Measurements from ENCODE around the gene ZNF480. TPM values are rescaled to one million over a fixed set of nuclear protein-coding genes. Genes with fewer than 3 reads are reported as not detected.
"Not testable (repeated sequence)": the region's sequence is repeated elsewhere in the genome, so short reads cannot be mapped to it uniquely, and the experiment has no call there.

ZNF480 gene
- 14.6 TPM for polyA plus RNA-seq (2013, experiment 1 of 2)
- 14.4 TPM for polyA plus RNA-seq (2013, experiment 2 of 2)

DNA sequence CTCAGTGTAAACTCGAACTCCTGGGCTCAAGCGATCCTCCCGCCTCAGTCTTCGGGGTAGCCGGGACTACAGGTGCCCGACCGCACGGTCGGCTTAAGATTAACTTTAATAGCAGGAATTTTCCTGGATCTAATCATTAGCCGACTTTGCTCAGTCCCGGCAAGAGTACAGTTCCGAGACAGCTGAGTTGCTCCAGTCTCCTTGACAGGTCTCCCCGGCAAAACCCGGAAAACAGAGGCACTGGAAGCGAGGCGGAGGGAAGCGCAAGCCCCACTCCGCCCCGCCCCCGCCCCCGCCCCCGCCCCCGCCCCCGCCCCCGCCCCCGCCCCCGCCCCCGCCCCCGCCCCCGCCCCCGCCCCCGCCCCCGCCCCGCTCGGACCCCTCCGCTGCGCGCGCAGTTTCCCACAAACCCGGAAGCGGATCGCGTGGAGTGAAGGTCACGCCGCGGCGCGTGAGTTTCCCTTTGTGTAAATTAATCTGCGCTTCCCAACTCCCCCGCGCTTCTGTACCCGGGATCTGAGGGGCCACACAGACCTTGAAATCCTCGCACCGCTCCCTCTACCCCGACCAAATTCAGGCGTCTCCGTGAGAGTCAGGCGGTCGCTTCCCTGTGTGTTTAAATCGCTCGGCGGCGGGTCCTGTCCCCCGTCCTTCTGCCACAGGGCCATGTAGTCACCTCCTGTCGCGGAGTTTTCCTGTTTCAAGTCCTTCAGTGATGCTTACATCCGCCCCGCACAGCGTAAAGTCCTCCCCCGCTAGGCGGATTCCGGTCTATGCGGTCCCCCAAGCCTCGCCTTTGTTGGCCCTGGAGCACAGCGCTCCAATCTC lies at the start of gene ZNF480:
Gene ZNF480, plus strand, starts transcription at position 397 of the 828 bp plus-strand sequence. CDS start 3,244 bp downstream, outside the sequence.
- Histone ChIP-seq H3K4me3 (ENCODE audit: low read length) (peak within 1 kb of the TSS; percentile 50), H4K5ac (ENCODE audit: low read length) (no peak within 1 kb of the TSS), H4K8ac (ENCODE audit: low read depth, low read length) (no peak within 1 kb of the TSS), H3K23ac (ENCODE audit: low read length) (peak within 1 kb of the TSS; percentile 66), H3K18ac (ENCODE audit: low read length) (peak within 1 kb of the TSS; percentile 30), H3K9ac (ENCODE audit: low read length) (peak within 1 kb of the TSS; percentile 86), H3K4ac (ENCODE audit: low read depth, low read length) (no peak within 1 kb of the TSS), H3K79me2 (ENCODE audit: control insufficient read depth, insufficient read depth, low read length) (peaks cover 3% of the 10 kb centered on the region), H3K27ac (ENCODE audit: low read depth, low read length) (no peak within 1 kb of the TSS), H3K27me3 (ENCODE audit: insufficient read depth, low read length, poor library complexity) (no peaks in the 10 kb centered on the region), H2BK5ac (ENCODE audit: low read length) (no peak within 1 kb of the TSS), H2BK15ac (replicated peaks; ENCODE audit: low read depth) (no peak within 1 kb of the TSS), H3K4me1 (ENCODE audit: control insufficient read depth, low read depth, low read length) (peaks cover 3% of the 10 kb centered on the region), H3K56ac (ENCODE audit: low read length) (peak within 1 kb of the TSS; percentile 69), H3K79me1 (ENCODE audit: low read length) (peaks cover 5% of the 10 kb centered on the region), H2AK5ac (ENCODE audit: low read length) (no peak within 1 kb of the TSS), H3K4me2 (ENCODE audit: low read length) (peak within 1 kb of the TSS; percentile 89), H2BK120ac (ENCODE audit: low read depth, low read length) (no peak within 1 kb of the TSS), H3K36me3 (ENCODE audit: control insufficient read depth, insufficient read depth, low read length) (peaks cover 13% of the 10 kb centered on the region)
- WGBS (ENCODE audit: extremely low coverage, insufficient coverage, low lambda C conversion rate): no CpG with 5 or more reads among the region's 75 CpGs
- peak; percentile 82 for DNase-seq

DNA sequence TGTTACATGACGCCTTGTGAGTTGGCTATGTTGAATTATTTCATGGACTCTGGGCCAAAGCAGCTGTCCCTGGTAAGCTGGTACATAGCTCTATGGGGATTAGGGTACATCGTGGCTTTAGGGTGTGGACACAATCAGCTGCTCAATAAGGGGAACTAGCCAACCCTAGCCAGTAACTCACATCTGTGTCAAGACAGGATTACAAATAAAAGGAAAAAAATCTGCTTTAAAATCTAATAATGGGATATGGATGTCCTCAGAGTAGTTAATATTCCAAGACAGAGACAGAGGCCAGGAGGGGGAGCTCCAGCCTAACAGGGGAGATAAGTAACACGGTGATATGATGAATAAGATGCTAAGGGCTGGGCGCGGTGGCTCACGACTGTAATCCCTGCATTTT lies 48.7 kb upstream of the ZNF480 start:
- DNase-seq: peak; percentile 78
- H3K27me3 ChIP-seq (ENCODE audit: insufficient read depth, low read length, poor library complexity): no peaks in the 10 kb centered on the region

DNA sequence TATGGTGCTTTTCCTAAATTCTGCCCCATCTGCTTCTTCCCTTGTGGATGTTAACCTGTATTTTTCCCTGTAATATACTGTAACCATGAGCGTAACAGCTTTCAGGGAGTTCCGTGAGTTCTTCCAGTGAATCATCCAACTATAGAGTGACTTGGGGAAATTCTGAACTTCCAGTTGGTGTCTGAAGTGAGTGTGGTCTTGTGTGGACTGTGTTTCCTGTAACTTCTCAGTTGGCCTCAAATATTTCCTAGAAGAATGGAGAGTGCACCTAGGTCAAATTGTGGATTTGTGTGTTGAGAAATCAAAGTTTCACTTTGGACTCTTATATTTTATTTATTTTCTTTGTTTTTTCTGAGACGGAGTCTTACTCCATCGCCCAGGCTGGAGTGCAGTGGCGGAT lies 38.5 kb upstream of the ZNF480 start:
- Histone ChIP-seq H3K4me2 (ENCODE audit: low read length) (no peak overlapping the region), H3K79me2 (ENCODE audit: control insufficient read depth, insufficient read depth, low read length) (no peaks in the 10 kb centered on the region), H3K27ac (ENCODE audit: low read depth, low read length) (no peak overlapping the region), H2BK120ac (ENCODE audit: low read depth, low read length) (no peak overlapping the region), H4K8ac (ENCODE audit: low read depth, low read length) (no peak overlapping the region), H3K9ac (ENCODE audit: low read length) (no peak overlapping the region), H2BK5ac (ENCODE audit: low read length) (no peak overlapping the region), H4K5ac (ENCODE audit: low read length) (no peak overlapping the region), H3K27me3 (ENCODE audit: insufficient read depth, low read length, poor library complexity) (no peaks in the 10 kb centered on the region), H3K23ac (ENCODE audit: low read length) (no peak overlapping the region), H3K4ac (ENCODE audit: low read depth, low read length) (no peak overlapping the region), H3K4me3 (ENCODE audit: low read length) (no peak overlapping the region), H3K4me1 (ENCODE audit: control insufficient read depth, low read depth, low read length) (no peaks in the 10 kb centered on the region), H3K56ac (ENCODE audit: low read length) (no peak overlapping the region), H3K79me1 (ENCODE audit: low read length) (no peaks in the 10 kb centered on the region), H2AK5ac (ENCODE audit: low read length) (no peak overlapping the region), H2BK15ac (replicated peaks; ENCODE audit: low read depth) (no peak overlapping the region), H3K36me3 (ENCODE audit: control insufficient read depth, insufficient read depth, low read length) (no peaks in the 10 kb centered on the region), H3K18ac (ENCODE audit: low read length) (no peak overlapping the region)
- no CpG with 5 or more reads among the region's 5 CpGs for WGBS (ENCODE audit: extremely low coverage, insufficient coverage, low lambda C conversion rate)
- no peak for DNase-seq

More for the DNA sequence above, 48.7 kb upstream of the ZNF480 start:
- Histone ChIP-seq H3K9ac (ENCODE audit: low read length) (no peak overlapping the region), H2AK5ac (ENCODE audit: low read length) (no peak overlapping the region), H2BK5ac (ENCODE audit: low read length) (no peak overlapping the region), H2BK120ac (ENCODE audit: low read depth, low read length) (no peak overlapping the region), H3K36me3 (ENCODE audit: control insufficient read depth, insufficient read depth, low read length) (no peaks in the 10 kb centered on the region), H4K8ac (ENCODE audit: low read depth, low read length) (no peak overlapping the region), H3K23ac (ENCODE audit: low read length) (no peak overlapping the region), H3K27ac (ENCODE audit: low read depth, low read length) (no peak overlapping the region), H4K5ac (ENCODE audit: low read length) (no peak overlapping the region), H3K79me2 (ENCODE audit: control insufficient read depth, insufficient read depth, low read length) (no peaks in the 10 kb centered on the region), H3K18ac (ENCODE audit: low read length) (no peak overlapping the region), H3K79me1 (ENCODE audit: low read length) (no peaks in the 10 kb centered on the region), H3K4me2 (ENCODE audit: low read length) (no peak overlapping the region), H3K4me1 (ENCODE audit: control insufficient read depth, low read depth, low read length) (no peaks in the 10 kb centered on the region), H3K4me3 (ENCODE audit: low read length) (no peak overlapping the region), H3K4ac (ENCODE audit: low read depth, low read length) (no peak overlapping the region), H2BK15ac (replicated peaks; ENCODE audit: low read depth) (no peak overlapping the region), H3K56ac (ENCODE audit: low read length) (no peak overlapping the region)
- no CpG with 5 or more reads among the region's 6 CpGs for WGBS (ENCODE audit: extremely low coverage, insufficient coverage, low lambda C conversion rate)

DNA sequence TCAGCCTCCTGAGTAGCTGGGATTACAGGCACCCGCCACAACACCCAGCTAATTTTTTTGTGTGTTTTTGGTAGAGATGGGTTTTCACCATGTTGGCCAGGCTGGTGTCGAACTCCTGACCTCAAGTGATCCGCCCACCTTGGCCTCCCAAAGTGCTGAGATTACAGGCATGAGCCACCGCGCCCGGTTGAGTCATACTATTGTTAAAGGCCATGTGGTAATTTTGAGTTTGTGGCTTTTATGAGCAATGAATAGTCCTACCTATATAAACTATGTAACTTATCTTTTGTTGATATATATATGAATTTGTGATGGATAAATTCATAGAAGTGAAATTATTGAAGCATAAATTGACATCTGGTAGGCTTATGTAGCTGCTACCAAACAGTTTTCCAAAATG lies 31.4 kb upstream of the ZNF480 start:
- H3K18ac ChIP-seq (ENCODE audit: low read length); H3K4me2 ChIP-seq (ENCODE audit: low read length); H2BK120ac ChIP-seq (ENCODE audit: low read depth, low read length); H2BK15ac ChIP-seq (replicated peaks; ENCODE audit: low read depth); H3K79me2 ChIP-seq (ENCODE audit: control insufficient read depth, insufficient read depth, low read length); H3K23ac ChIP-seq (ENCODE audit: low read length); H3K4me1 ChIP-seq (ENCODE audit: control insufficient read depth, low read depth, low read length); H4K8ac ChIP-seq (ENCODE audit: low read depth, low read length); DNase-seq; H3K4me3 ChIP-seq (ENCODE audit: low read length); H2AK5ac ChIP-seq (ENCODE audit: low read length); H3K56ac ChIP-seq (ENCODE audit: low read length); H4K5ac ChIP-seq (ENCODE audit: low read length); H3K79me1 ChIP-seq (ENCODE audit: low read length); H3K36me3 ChIP-seq (ENCODE audit: control insufficient read depth, insufficient read depth, low read length); H3K4ac ChIP-seq (ENCODE audit: low read depth, low read length); H3K27ac ChIP-seq (ENCODE audit: low read depth, low read length); H2BK5ac ChIP-seq (ENCODE audit: low read length); H3K27me3 ChIP-seq (ENCODE audit: insufficient read depth, low read length, poor library complexity); H3K9ac ChIP-seq (ENCODE audit: low read length): not testable (repeated sequence)
- no CpG with 5 or more reads among the region's 6 CpGs for WGBS (ENCODE audit: extremely low coverage, insufficient coverage, low lambda C conversion rate)

DNA sequence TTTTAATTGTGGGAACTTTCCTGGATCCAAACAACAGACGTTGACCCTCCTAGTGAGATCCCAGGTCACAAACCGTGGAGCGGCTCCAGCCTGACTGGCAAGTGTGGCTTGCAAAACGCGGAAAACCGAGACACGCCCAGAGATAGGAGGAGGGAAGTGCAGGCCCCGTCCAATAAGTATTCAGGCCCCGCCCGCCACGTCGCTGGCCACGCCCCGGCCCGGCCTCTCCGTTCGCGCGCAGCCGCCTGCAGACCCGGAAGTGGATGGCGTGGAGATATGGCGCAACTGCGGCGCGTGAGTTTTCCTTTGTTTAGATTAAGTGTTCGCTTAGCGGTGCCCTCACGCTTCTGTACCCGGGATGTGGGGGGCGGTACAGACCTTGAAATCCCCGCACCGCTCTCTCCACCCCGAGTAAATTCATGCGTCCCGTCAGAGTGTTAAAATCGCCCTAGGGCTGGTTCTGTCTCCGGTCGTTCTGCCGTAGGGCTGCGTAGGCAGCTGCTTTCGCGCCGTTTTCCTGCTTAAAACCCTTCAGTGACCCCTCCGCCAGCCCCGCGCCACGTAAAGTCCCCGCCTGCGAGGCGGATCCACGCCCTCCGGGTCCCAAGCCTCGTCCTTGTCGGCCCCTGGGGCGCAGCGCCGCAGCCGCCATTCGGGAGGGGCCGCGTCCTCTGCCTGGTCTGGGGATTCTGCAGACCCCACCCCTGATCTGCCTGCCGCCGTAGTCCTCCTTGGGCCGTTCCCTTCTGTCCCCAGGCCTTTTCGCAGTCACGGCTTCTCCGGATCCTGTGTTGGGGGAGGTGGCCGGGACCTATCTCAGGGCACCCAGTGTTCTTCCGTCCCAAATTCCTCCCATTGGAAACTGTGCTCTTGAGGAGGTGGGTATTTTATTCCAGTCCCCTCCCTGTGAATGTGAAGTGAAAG lies 27.4 kb upstream of the ZNF480 start, which contains the start of gene ZNF766:
Gene ZNF766, plus strand, starts transcription at position 250 of the 924 bp plus-strand sequence. Its CDS starts 27 bp downstream, at position 277.
- H2BK15ac ChIP-seq (replicated peaks; ENCODE audit: low read depth): no peak within 1 kb of the TSS
- H3K36me3 ChIP-seq (ENCODE audit: control insufficient read depth, insufficient read depth, low read length): peaks cover 1% of the 10 kb centered on the region
- peak; percentile 98 for DNase-seq

More for the DNA sequence above, 27.4 kb upstream of the ZNF480 start, which contains the start of gene ZNF766:
- peak within 1 kb of the TSS; percentile 46 for H2BK120ac ChIP-seq (ENCODE audit: low read depth, low read length)
- H3K4me2 ChIP-seq (ENCODE audit: low read length): peak within 1 kb of the TSS; percentile 79
- H2AK5ac ChIP-seq (ENCODE audit: low read length): peak within 1 kb of the TSS; percentile 78
- peak within 1 kb of the TSS; percentile 100 for H3K9ac ChIP-seq (ENCODE audit: low read length)
- H3K27ac ChIP-seq (ENCODE audit: low read depth, low read length): peak within 1 kb of the TSS; percentile 69
- H3K79me2 ChIP-seq (ENCODE audit: control insufficient read depth, insufficient read depth, low read length): peaks cover 39% of the 10 kb centered on the region
- peak within 1 kb of the TSS; percentile 100 for H3K56ac ChIP-seq (ENCODE audit: low read length)
- no CpG with 5 or more reads among the region's 70 CpGs for WGBS (ENCODE audit: extremely low coverage, insufficient coverage, low lambda C conversion rate)
- H3K23ac ChIP-seq (ENCODE audit: low read length): peak within 1 kb of the TSS; percentile 99
- peak within 1 kb of the TSS; percentile 94 for H3K4me3 ChIP-seq (ENCODE audit: low read length)
- peak within 1 kb of the TSS; percentile 85 for H3K18ac ChIP-seq (ENCODE audit: low read length)
- H3K79me1 ChIP-seq (ENCODE audit: low read length): peaks cover 23% of the 10 kb centered on the region
- H4K8ac ChIP-seq (ENCODE audit: low read depth, low read length): peak within 1 kb of the TSS; percentile 87
- peak within 1 kb of the TSS; percentile 0 for H2BK5ac ChIP-seq (ENCODE audit: low read length)
- H4K5ac ChIP-seq (ENCODE audit: low read length): peak within 1 kb of the TSS; percentile 87
- H3K4me1 ChIP-seq (ENCODE audit: control insufficient read depth, low read depth, low read length): no peaks in the 10 kb centered on the region
- peak within 1 kb of the TSS; percentile 92 for H3K4ac ChIP-seq (ENCODE audit: low read depth, low read length)
- no peaks in the 10 kb centered on the region for H3K27me3 ChIP-seq (ENCODE audit: insufficient read depth, low read length, poor library complexity)

Data from mesendoderm (in vitro differentiated cells).